MCF 10A (cell line): ENCODE results near the gene SOCS2. TPM values are rescaled to one million over a fixed set of nuclear protein-coding genes. Genes with fewer than 3 reads are reported as not detected.
"Not testable (repeated sequence)": the region's sequence is repeated elsewhere in the genome, so short reads cannot be mapped to it uniquely, and the experiment has no call there.

Experiments used
- BruUV-seq: library from RNA; stranded (reverse); fragments of 400-500 nt; replicated peaks from 2 replicates; lab custom pipeline; 2021; lab: Mats Ljungman, UMichigan
- CTCF ChIA-PET: fragments of 300-600 bp; sonication (Branson Sonifier 250); formaldehyde crosslinking; extraction: SDS; loops from one replicate; lab custom pipeline; 2021; ENCODE audit warnings: antibody characterized with exemption, inconsistent platforms; lab: Yijun Ruan, JAX
- POLR2A ChIA-PET: fragments of 300-600, 350-650 bp; sonication (Branson Sonifier 250); formaldehyde crosslinking; extraction: SDS; loops from one replicate; lab custom pipeline; 2020; ENCODE audit warnings: antibody characterized with exemption, inconsistent platforms; lab: Yijun Ruan, JAX
- DNase-seq: peaks from one replicate; pipeline ENCODE4 v3.0.0-alpha.2; 2018; ENCODE audit not compliant: unreplicated experiment
- H3K27ac Mint-ChIP-seq: one replicate; pipeline ENCODE4 v1.8.0; 2022; ENCODE audit warnings: mild to moderate bottlenecking, low read depth, mixed read lengths; ENCODE audit not compliant: unreplicated experiment
- H3K27me3 Mint-ChIP-seq: one replicate; pipeline ENCODE4 v1.8.0; 2022; ENCODE audit warnings: mixed read lengths; ENCODE audit not compliant: insufficient read depth, unreplicated experiment
- H3K36me3 Mint-ChIP-seq: one replicate; pipeline ENCODE4 v1.8.0; 2022; ENCODE audit warnings: mild to moderate bottlenecking, moderate library complexity, mixed read lengths; ENCODE audit not compliant: insufficient read depth, unreplicated experiment
- H3K4me1 Mint-ChIP-seq: one replicate; pipeline ENCODE4 v1.8.0; 2022; ENCODE audit warnings: mixed read lengths; ENCODE audit not compliant: insufficient read depth, unreplicated experiment
- H3K4me3 Mint-ChIP-seq: one replicate; pipeline ENCODE4 v1.8.0; 2022; ENCODE audit warnings: mild to moderate bottlenecking, moderate library complexity, mixed read lengths; ENCODE audit not compliant: unreplicated experiment
- H3K9me3 Mint-ChIP-seq: one replicate; pipeline ENCODE4 v1.8.0; 2022; ENCODE audit warnings: mixed read lengths; ENCODE audit not compliant: unreplicated experiment
- CTCF ChIP-seq: fragments of 200-600 bp; IDR thresholded peaks from one replicate; pipeline ENCODE4 v1.8.0; 2022; ENCODE audit warnings: antibody characterized with exemption, mild to moderate bottlenecking; ENCODE audit not compliant: unreplicated experiment
- intact Hi-C: fragments of 100-400 bp; cut with micrococcal nuclease; formaldehyde crosslinking; loops from 2 replicates; pipeline ENCODE4 v1.14.1; 2022
- total RNA-seq: library from RNA; stranded (reverse); gene quantifications from 2 replicates; pipeline ENCODE4 v1.2.3, GENCODE V29; 2022

SOCS2 gene
- total RNA-seq, 1 experiment from 2014 or later = 44.9 TPM

GRCh38 chr12:93624595-93625294 is 52.3 kb downstream of the SOCS2 start:
- peak; percentile 93 for DNase-seq
- H3K4me1 Mint-ChIP-seq = peaks cover 18% of the 10 kb centered on the region
- peaks cover 10% of the 10 kb centered on the region for H3K9me3 Mint-ChIP-seq
- peak overlapping the region; percentile 85 for H3K27ac Mint-ChIP-seq
- CTCF ChIA-PET = interaction anchor here (0.6 to 1.8 kb wide), 5 partner anchors 42 to 638 kb away, joined by 3 to 8 read pairs (median 5); no protein-coding TSS in a partner anchor
- H3K36me3 Mint-ChIP-seq = no peaks in the 10 kb centered on the region
- BruUV-seq = TSS peak; percentile 88
- no peak for TF ChIP-seq CTCF
- intact Hi-C loops = loop anchor here (1.0 kb wide), 4 partner anchors 53 to 476 kb away; partner anchors contain the start of gene CRADD
- POLR2A ChIA-PET = interaction anchor here (0.6 to 2.3 kb wide), 12 partner anchors 9 to 476 kb away, joined by 3 to 13 read pairs (median 5); partner anchors contain the start of gene CRADD
- H3K27me3 Mint-ChIP-seq = no peaks in the 10 kb centered on the region
- H3K4me3 Mint-ChIP-seq = peak overlapping the region; percentile 4

- peak overlapping the region; percentile 4 for H3K4me3 Mint-ChIP-seq
- not testable (repeated sequence) for BruUV-seq, H3K9me3 Mint-ChIP-seq, DNase-seq, H3K27me3 Mint-ChIP-seq, H3K36me3 Mint-ChIP-seq
- ChIA-PET CTCF (interaction anchor here (0.7 to 1.8 kb wide), 3 partner anchors 9 to 476 kb away, joined by 3 to 8 read pairs (median 6); no protein-coding TSS in a partner anchor), POLR2A (interaction anchor here (0.6 to 2.3 kb wide), 12 partner anchors 9 to 475 kb away, joined by 3 to 13 read pairs (median 5); partner anchors contain the start of gene CRADD)
- peak overlapping the region; percentile 85 for H3K27ac Mint-ChIP-seq
- H3K4me1 Mint-ChIP-seq = peaks cover 18% of the 10 kb centered on the region
- intact Hi-C loops = loop anchor here (1.0 kb wide), 4 partner anchors 52 to 475 kb away; partner anchors contain the start of gene CRADD
These were observed 52.8 kb downstream of the SOCS2 start for GRCh38 chr12:93625295-93625645.

GRCh38 chr12:93626160-93626559 is 53.7 kb downstream of the SOCS2 start:
- ChIA-PET POLR2A (interaction anchor here (0.7 to 0.8 kb wide), 2 partner anchors 116 to 396 kb away, joined by 3 read pairs; no protein-coding TSS in a partner anchor), CTCF (interaction anchor here (0.7 to 1.8 kb wide), 2 partner anchors 36 to 449 kb away, joined by 3 to 6 read pairs; no protein-coding TSS in a partner anchor)
- intact Hi-C loops = no loop called here
- TF ChIP-seq CTCF = no peak
- Mint-ChIP-seq H3K27me3 (no peaks in the 10 kb centered on the region), H3K9me3 (peaks cover 10% of the 10 kb centered on the region), H3K4me3 (peak overlapping the region; percentile 15), H3K4me1 (peaks cover 18% of the 10 kb centered on the region), H3K27ac (peak overlapping the region; percentile 85), H3K36me3 (no peaks in the 10 kb centered on the region)
- no peak for DNase-seq
- no TSS peak for BruUV-seq

Other genes starting within 250 kb of the SOCS2 start
- gene NUDT4, start 194.8 kb upstream of the SOCS2 start, total RNA-seq = 79.8 and 91.0 TPM in 2 replicates
- 144 and 164 TPM in 2 replicates for gene UBE2N, start 130.7 kb upstream of the SOCS2 start, total RNA-seq
- 76.9 and 90.2 TPM in 2 replicates for gene MRPL42, start 105.2 kb upstream of the SOCS2 start, total RNA-seq
- 15.4 and 17.1 TPM in 2 replicates for gene CRADD, start 104.7 kb downstream of the SOCS2 start, total RNA-seq